NCI-H2227 treated with DMSO at 0.1 percent for 48 hours (cell line): ENCODE results near the gene DCHS2.

Source experiments
- DNase-seq: peaks from one replicate; lab custom pipeline; 2025; lab: John Stamatoyannopoulos, UW

DCHS2 gene

GRCh38 chr4:154384012-154384411, 107.6 kb downstream of the DCHS2 start:
- no peak for DNase-seq

- no peak for DNase-seq
Observed at GRCh38 chr4:154376486-154376885, 115.1 kb downstream of the DCHS2 start.

GRCh38 chr4:154368060-154368459, 123.5 kb downstream of the DCHS2 start:
- DNase-seq = no peak

GRCh38 chr4:154367659-154368058, 123.9 kb downstream of the DCHS2 start:
- no peak for DNase-seq

GRCh38 chr4:154366956-154367355, 124.6 kb downstream of the DCHS2 start:
- no peak for DNase-seq

GRCh38 chr4:154364066-154364845, 127.3 kb downstream of the DCHS2 start:
- no peak for DNase-seq

- no peak for DNase-seq
Observed at GRCh38 chr4:154361450-154361849, 130.1 kb downstream of the DCHS2 start.

- DNase-seq = no peak
Observed at GRCh38 chr4:154360491-154360890, 131.1 kb downstream of the DCHS2 start.

- no peak for DNase-seq
Observed at GRCh38 chr4:154354883-154355282, 136.7 kb downstream of the DCHS2 start.

GRCh38 chr4:154349829-154350228, 141.8 kb downstream of the DCHS2 start:
- peak; percentile 1 for DNase-seq

GRCh38 chr4:154348657-154349056, 142.9 kb downstream of the DCHS2 start:
- no peak for DNase-seq

GRCh38 chr4:154345359-154345758, 146.2 kb downstream of the DCHS2 start:
- DNase-seq = no peak

- no peak for DNase-seq
Observed at GRCh38 chr4:154344686-154345085, 146.9 kb downstream of the DCHS2 start.

GRCh38 chr4:154343651-154344050, 147.9 kb downstream of the DCHS2 start:
- DNase-seq = no peak

- DNase-seq = no peak
Observed at GRCh38 chr4:154341448-154341847, 150.2 kb downstream of the DCHS2 start.

- DNase-seq = no peak
Observed at GRCh38 chr4:154335588-154335987, 156.0 kb downstream of the DCHS2 start.

- peak; percentile 87 for DNase-seq
Observed at GRCh38 chr4:154332681-154333421, 158.7 kb downstream of the DCHS2 start.

- DNase-seq = no peak
Observed at GRCh38 chr4:154329939-154330338, 161.7 kb downstream of the DCHS2 start.

- peak; percentile 8 for DNase-seq
Observed at GRCh38 chr4:154329268-154329868, 162.2 kb downstream of the DCHS2 start.

- DNase-seq = no peak
Observed at GRCh38 chr4:154328030-154328429, 163.6 kb downstream of the DCHS2 start.

- no peak for DNase-seq
Observed at GRCh38 chr4:154320521-154320920, 171.1 kb downstream of the DCHS2 start.

GRCh38 chr4:154319736-154320135, 171.9 kb downstream of the DCHS2 start:
- DNase-seq = no peak
